Ishikawa (cell line): Measurements from ENCODE around the gene MBNL1.

Source experiments
- CEBPB ChIP-seq: IDR thresholded peaks from 2 replicates; pipeline ENCODE4 v1.6.1; 2012
- CREB1 ChIP-seq: IDR thresholded peaks from 2 replicates; pipeline ENCODE4 v1.6.1; 2012; ENCODE audit warnings: low read depth
- EGR1 ChIP-seq: IDR thresholded peaks from 2 replicates; pipeline ENCODE4 v1.6.1; 2012
- EP300 ChIP-seq: IDR thresholded peaks from 2 replicates; pipeline ENCODE4 v1.6.1; 2012; ENCODE audit warnings: borderline replicate concordance
- FOXM1 ChIP-seq: IDR thresholded peaks from 2 replicates; pipeline ENCODE4 v1.6.1; 2012; ENCODE audit warnings: low read depth, borderline replicate concordance
- NFIC ChIP-seq: IDR thresholded peaks from 2 replicates; pipeline ENCODE4 v1.6.1; 2012
- RAD21 ChIP-seq: IDR thresholded peaks from 2 replicates; pipeline ENCODE4 v1.6.1; 2012; ENCODE audit warnings: low read depth
- TAF1 ChIP-seq: IDR thresholded peaks from 2 replicates; pipeline ENCODE4 v1.6.1; 2012; ENCODE audit warnings: low read depth, mild to moderate bottlenecking
- TCF12 ChIP-seq: IDR thresholded peaks from 2 replicates; pipeline ENCODE4 v1.6.1; 2012; ENCODE audit warnings: low read depth
- TEAD4 ChIP-seq: IDR thresholded peaks from 2 replicates; pipeline ENCODE4 v1.6.1; 2012
- YY1 ChIP-seq: IDR thresholded peaks from 2 replicates; pipeline ENCODE4 v1.6.1; 2012; ENCODE audit warnings: low read depth
- ZBTB7A ChIP-seq: IDR thresholded peaks from 2 replicates; pipeline ENCODE4 v1.6.1; 2012; ENCODE audit warnings: low read depth
- TF ChIP-seq, protein P1 (sequence below): IDR thresholded peaks from 2 replicates; pipeline ENCODE4 v1.6.1; 2012; ENCODE audit warnings: low read depth, mild to moderate bottlenecking
- TF ChIP-seq, protein P2 (sequence below): IDR thresholded peaks from 2 replicates; pipeline ENCODE4 v1.6.1; 2012
- TF ChIP-seq, protein P3 (sequence below): IDR thresholded peaks from 2 replicates; pipeline ENCODE4 v1.6.1; 2012

Gene MBNL1

DNA sequence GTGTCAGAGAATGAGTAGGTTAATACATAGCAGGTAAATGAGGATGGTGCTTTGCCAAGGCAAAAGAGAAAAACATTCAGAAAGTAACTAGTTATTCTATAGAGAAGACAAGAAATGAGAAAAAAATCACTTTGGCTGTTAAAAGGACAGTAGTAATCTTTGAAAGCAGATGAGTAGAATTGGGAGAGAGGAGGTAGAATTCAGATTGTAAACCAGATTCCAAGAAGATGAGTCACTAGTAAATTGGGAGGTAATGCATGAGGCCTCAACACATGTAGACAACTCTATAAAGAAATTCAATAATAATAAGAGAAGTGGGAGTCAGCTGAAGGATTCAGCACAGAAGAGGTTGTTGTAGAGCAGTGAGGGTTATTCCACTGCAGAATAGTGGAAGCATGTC, 81.4 kb downstream of the MBNL1 start:
- TF ChIP-seq YY1 (no peak), CEBPB (no peak), FOXM1 (no peak), NFIC (no peak), TEAD4 (no peak), EGR1 (no peak), RAD21 (no peak), TAF1 (no peak), TCF12 (no peak), EP300 (no peak), CREB1 (no peak), ZBTB7A (no peak)
- TF ChIP-seq, protein P1, sequence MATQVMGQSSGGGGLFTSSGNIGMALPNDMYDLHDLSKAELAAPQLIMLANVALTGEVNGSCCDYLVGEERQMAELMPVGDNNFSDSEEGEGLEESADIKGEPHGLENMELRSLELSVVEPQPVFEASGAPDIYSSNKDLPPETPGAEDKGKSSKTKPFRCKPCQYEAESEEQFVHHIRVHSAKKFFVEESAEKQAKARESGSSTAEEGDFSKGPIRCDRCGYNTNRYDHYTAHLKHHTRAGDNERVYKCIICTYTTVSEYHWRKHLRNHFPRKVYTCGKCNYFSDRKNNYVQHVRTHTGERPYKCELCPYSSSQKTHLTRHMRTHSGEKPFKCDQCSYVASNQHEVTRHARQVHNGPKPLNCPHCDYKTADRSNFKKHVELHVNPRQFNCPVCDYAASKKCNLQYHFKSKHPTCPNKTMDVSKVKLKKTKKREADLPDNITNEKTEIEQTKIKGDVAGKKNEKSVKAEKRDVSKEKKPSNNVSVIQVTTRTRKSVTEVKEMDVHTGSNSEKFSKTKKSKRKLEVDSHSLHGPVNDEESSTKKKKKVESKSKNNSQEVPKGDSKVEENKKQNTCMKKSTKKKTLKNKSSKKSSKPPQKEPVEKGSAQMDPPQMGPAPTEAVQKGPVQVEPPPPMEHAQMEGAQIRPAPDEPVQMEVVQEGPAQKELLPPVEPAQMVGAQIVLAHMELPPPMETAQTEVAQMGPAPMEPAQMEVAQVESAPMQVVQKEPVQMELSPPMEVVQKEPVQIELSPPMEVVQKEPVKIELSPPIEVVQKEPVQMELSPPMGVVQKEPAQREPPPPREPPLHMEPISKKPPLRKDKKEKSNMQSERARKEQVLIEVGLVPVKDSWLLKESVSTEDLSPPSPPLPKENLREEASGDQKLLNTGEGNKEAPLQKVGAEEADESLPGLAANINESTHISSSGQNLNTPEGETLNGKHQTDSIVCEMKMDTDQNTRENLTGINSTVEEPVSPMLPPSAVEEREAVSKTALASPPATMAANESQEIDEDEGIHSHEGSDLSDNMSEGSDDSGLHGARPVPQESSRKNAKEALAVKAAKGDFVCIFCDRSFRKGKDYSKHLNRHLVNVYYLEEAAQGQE, result no peak
- TF ChIP-seq, protein P2, sequence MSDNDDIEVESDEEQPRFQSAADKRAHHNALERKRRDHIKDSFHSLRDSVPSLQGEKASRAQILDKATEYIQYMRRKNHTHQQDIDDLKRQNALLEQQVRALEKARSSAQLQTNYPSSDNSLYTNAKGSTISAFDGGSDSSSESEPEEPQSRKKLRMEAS, result no peak
- TF ChIP-seq, protein P3, sequence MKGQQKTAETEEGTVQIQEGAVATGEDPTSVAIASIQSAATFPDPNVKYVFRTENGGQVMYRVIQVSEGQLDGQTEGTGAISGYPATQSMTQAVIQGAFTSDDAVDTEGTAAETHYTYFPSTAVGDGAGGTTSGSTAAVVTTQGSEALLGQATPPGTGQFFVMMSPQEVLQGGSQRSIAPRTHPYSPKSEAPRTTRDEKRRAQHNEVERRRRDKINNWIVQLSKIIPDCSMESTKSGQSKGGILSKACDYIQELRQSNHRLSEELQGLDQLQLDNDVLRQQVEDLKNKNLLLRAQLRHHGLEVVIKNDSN, result no peak

DNA sequence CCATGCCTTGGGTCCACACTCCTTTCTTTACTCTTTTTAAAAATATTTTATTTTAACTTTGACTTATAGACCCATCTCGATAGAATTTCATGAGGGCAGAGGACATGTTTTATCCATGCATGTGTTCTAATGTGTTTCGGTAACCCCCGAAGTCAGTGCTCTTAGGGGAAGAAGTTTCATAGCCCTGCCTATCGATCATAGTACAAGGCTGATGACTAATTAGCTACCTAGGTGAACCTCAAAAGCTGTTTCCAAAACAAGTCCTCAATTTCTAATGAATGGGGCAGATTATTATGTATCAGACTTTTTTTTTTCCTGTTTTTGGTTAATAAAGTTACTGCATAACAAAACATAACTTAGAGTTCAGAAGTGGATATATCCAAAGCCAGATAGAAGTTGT, 82.0 kb downstream of the MBNL1 start:
- TF ChIP-seq EP300 (no peak), NFIC (no peak), RAD21 (no peak)
- TF ChIP-seq, protein P1, result no peak

DNA sequence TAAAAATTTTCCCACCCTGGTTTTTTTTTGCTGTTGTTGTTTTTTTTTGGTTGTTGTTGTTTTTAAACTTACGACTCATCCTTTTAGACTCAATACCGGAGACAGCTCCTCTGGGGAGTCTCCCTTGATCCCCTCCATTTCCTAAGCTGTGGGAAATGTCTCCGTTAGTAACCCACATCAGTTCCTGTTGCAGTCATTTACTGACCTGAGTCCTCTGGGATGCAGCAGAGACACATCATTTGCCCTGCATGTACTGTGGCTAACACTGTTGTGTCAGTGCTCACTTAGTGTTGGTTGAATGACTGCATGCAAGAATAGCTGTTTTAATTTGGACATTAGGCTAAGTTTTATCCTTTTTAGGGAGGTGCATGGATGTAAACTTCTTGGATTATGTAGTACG, 83.8 kb downstream of the MBNL1 start:
- no peak for TF ChIP-seq EP300
- no peak for TF ChIP-seq YY1
- TF ChIP-seq, protein P1, result no peak
- no peak for TF ChIP-seq CEBPB
- TF ChIP-seq FOXM1, result no peak
- TF ChIP-seq, protein P3, result no peak
- TF ChIP-seq RAD21, result no peak
- TF ChIP-seq EGR1, result no peak
- TF ChIP-seq, protein P2, result no peak
- no peak for TF ChIP-seq TCF12
- no peak for TF ChIP-seq CREB1
- no peak for TF ChIP-seq TAF1
- TF ChIP-seq TEAD4, result no peak
- TF ChIP-seq ZBTB7A, result no peak
- TF ChIP-seq NFIC, result no peak

DNA sequence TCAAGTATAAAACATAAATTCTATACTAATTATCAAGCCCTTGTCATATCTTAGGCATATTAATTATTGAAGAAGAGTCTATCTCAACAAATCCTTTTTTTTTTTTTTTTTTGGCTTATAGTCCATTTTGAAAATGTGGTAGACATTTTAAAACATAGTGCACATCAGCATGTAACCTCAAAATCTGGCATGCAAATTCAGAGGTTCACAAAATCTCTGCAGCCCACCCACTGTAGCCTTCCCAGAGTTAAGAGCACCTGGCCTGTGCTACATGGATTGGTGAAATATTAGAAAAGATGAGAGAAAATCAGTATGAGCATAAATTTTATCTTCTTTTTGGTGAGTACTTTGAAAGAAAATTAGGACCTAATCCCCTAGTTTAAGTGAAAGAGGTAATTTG, 84.8 kb downstream of the MBNL1 start:
- TF ChIP-seq, protein P3, result no peak
- TF ChIP-seq EP300 (no peak), TCF12 (no peak), FOXM1 (no peak), RAD21 (no peak), EGR1 (no peak), NFIC (no peak), ZBTB7A (no peak), YY1 (no peak), CEBPB (no peak), TAF1 (no peak), CREB1 (no peak)
- TF ChIP-seq, protein P1, result no peak
- TF ChIP-seq, protein P2, result no peak
